ENCODE data around the gene PPP6R3.
"Not testable (repeated sequence)": the region's sequence is repeated elsewhere in the genome, so short reads cannot be mapped to it uniquely, and the experiment has no call there.

The PPP6R3 gene, protein sequence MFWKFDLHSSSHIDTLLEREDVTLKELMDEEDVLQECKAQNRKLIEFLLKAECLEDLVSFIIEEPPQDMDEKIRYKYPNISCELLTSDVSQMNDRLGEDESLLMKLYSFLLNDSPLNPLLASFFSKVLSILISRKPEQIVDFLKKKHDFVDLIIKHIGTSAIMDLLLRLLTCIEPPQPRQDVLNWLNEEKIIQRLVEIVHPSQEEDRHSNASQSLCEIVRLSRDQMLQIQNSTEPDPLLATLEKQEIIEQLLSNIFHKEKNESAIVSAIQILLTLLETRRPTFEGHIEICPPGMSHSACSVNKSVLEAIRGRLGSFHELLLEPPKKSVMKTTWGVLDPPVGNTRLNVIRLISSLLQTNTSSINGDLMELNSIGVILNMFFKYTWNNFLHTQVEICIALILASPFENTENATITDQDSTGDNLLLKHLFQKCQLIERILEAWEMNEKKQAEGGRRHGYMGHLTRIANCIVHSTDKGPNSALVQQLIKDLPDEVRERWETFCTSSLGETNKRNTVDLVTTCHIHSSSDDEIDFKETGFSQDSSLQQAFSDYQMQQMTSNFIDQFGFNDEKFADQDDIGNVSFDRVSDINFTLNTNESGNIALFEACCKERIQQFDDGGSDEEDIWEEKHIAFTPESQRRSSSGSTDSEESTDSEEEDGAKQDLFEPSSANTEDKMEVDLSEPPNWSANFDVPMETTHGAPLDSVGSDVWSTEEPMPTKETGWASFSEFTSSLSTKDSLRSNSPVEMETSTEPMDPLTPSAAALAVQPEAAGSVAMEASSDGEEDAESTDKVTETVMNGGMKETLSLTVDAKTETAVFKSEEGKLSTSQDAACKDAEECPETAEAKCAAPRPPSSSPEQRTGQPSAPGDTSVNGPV

DNA sequence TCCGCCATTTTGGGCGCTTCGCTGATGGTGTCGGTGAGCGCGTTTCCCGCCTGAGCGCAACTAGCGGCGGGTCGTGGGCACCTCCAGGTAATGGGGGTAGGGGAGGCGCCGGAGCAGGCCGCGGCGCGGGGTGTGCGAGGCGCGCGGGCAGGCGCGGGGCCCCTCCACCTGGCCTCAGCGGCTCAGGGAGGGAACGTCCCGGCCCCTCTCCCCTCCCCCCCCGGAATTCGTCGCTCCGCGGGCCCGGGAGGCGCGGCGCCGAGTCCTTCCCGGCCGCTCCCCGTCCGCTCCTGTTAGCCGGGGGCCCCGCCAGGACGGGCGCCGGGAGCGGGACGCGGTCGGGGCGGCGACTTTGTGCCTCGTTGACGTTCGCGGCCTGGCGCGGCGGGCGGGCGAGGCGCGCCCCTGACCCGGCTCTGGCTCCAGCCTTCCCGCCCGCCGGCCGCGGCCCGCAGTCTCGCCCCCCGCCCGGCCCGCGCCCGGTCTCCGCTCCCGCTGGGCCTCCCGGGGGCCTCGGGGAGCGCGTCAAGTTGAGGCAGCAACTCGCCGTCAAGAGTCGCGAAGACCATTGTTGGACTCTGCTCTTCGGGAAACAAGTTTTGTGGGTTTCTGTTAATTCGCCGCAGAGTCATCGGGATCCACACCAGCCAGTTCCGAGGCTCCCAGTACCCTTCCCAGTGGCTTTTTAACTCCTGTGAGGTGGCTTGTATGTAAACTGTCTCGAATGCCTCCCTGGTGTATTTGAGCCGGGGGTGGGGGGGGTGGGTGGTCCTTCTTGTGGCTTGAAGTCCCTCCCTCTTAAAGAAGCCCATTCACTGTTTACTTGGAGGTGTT is at the start of gene PPP6R3:
Gene PPP6R3 (plus strand): TSS at position 12 of the 834 bp plus-strand sequence. CDS start 76,913 bp downstream, outside the sequence.
- peak; percentile 36 for DNase-seq

DNA sequence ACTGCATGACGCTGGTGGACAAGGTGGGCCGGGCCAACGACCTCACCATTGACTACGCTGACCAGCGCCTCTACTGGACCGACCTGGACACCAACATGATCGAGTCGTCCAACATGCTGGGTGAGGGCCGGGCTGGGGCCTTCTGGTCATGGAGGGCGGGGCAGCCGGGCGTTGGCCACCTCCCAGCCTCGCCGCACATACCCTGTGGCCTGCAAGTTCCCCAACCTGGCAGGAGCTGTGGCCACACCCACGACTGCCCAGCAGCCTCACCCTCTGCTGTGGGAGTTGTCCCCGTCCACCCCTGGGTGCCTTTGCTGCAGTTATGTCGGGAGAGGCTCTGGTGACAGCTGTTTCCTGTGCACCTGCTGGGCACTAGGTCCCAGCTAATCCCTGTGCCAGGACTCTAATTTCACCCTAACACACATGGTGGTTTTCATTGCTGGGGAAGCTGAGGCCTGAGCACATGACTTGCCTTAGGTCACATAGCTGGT is 49.0 kb upstream of the PPP6R3 start:
- DNase-seq, result no peak

DNA sequence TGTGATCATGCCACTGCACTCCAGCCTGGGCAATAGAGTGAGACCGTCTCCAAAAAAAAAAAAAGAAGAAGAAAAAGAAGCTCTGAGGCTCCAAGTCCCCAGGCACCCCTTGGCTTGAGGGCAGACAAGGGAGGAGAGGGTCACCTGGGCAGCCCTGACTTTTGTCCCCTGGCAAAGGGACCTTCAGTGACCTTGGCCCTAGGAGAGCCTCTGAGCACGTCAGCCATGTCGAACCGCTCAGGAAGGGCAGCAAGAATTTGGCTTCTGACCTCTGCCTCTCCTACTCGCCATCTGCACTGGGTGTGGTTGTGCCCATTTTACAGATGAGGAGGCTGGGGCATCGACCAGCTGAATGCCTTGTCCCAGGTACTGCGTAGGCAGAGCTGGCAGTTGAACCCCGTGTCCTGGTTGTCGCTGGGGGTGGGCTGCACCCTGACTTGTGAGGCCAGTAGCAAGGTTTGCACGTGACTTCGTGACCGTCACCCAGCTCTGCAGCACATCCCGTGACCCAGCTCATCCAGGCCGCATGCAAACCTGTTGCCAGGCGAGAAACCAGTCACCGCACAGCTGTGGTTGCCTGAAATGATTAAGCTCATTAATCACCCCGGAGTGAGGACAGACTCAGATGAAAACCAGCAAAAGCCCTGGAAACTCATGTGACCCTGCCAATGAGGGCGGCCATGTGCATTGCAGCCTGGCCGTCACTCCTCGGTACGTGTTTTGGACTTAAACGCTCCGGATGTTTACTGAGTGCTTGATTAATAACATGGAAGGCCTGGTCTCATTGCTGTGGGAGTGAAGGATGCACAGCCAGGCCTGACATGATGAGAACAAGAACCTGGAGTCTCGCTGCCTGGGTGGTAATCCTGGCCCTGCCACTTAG is 47.7 kb upstream of the PPP6R3 start:
- no peak for DNase-seq

DNA sequence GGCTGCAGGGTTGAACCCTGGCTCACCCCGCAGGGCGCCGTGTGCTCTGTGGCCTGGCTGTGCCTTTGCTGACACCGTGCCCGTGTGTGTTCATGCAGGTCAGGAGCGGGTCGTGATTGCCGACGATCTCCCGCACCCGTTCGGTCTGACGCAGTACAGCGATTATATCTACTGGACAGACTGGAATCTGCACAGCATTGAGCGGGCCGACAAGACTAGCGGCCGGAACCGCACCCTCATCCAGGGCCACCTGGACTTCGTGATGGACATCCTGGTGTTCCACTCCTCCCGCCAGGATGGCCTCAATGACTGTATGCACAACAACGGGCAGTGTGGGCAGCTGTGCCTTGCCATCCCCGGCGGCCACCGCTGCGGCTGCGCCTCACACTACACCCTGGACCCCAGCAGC is 47.0 kb upstream of the PPP6R3 start:
- DNase-seq, result no peak

DNA sequence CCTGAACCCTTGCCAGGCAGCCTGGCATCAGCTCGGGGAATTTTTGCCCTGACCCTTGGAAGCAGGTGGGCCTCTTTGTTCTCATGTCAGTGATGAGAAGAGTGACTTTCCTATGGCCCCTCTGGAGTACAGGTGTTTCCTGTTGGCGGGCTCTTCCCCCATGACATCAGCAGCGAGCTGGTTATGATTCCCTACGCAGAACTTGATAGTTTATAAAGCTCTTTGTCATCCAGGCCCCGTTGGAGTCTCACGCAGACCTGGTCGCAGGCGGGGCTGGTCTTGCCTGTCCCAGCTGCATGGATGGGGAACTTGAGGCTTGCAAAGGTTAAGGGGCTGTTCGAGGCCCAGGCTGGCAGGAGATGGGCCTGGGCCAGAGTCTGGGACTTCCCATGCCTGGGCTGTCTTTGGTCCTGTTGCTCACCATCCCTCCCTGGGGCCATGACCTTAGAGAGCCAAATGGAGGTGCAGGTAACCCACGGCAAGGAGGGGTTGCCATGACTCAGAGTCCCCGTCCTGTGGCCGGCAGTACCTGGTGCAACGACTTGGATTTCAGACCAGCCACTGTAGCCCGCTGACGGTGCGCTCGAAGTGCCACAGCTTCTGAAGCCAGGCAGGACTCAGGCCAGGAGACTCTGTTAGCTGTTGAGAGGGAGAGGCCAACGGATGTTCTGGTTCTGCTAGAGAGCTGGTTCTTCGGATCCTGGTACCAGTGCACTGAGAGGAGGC is 45.9 kb upstream of the PPP6R3 start:
- no peak for DNase-seq

DNA sequence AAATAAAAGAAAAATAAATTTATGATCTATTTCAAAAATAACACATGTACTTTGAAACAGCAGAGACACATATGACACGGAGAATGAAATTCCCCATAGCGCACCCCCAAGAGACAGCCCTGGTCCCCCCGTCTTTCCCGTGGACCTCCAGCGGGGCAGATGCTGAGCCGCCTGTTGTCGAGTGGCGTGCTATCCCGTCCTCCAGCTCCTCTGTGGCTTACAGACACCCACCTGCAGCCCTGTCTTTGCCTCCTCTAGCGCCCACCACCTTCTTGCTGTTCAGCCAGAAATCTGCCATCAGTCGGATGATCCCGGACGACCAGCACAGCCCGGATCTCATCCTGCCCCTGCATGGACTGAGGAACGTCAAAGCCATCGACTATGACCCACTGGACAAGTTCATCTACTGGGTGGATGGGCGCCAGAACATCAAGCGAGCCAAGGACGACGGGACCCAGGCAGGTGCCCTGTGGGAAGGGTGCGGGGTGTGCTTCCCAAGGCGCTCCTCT is 44.4 kb upstream of the PPP6R3 start:
- DNase-seq, result no peak

DNA sequence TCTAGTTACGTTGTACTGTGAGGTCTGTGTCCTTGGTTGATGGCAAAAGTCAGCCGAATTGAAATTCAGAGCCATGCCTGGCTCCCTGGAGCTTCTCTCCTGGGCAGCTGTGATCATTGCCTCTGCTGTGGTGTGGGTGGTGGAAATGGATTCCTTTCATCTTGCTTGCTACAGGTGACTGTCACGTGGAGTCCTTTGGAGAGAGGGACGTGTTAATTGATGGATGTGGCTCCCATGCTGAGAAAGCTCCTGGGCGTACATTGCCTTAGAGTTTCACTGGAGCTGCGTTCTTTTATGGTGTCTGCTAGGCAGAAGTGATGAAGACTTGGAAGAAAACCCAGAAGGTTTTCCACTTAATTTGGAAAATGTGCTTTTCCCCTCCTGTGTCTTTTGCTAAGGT is 41.9 kb upstream of the PPP6R3 start:
- no peak for DNase-seq

DNA sequence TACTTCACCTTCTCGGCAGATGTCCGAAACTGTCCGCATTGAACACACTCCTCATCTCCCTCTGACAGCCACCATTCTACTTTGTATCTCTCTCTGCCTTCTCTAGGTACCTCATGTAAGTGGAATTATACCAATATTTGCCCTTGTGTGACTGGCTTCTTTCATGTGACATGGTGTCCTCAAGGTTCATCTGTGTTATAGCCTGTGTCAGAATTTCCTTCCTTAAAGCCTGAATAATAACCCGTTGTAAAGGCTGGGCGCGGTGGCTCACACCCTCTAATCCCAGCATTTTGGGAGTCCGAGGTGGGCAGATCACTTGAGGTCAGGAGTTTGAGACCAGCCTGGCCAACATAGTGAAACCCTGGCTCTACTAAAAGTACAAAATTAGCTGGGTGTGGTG is 40.4 kb upstream of the PPP6R3 start:
- DNase-seq, result no peak

DNA sequence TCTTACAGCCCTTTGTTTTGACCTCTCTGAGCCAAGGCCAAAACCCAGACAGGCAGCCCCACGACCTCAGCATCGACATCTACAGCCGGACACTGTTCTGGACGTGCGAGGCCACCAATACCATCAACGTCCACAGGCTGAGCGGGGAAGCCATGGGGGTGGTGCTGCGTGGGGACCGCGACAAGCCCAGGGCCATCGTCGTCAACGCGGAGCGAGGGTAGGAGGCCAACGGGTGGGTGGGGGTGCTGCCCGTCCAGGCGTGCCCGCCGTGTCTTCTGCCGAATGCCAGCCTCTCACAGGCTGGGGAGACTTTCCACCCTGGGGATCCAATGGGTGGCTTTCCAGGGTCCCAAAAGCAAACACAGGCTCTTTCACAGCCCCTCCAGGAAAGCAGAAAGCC is 37.1 kb upstream of the PPP6R3 start:
- DNase-seq, result no peak

DNA sequence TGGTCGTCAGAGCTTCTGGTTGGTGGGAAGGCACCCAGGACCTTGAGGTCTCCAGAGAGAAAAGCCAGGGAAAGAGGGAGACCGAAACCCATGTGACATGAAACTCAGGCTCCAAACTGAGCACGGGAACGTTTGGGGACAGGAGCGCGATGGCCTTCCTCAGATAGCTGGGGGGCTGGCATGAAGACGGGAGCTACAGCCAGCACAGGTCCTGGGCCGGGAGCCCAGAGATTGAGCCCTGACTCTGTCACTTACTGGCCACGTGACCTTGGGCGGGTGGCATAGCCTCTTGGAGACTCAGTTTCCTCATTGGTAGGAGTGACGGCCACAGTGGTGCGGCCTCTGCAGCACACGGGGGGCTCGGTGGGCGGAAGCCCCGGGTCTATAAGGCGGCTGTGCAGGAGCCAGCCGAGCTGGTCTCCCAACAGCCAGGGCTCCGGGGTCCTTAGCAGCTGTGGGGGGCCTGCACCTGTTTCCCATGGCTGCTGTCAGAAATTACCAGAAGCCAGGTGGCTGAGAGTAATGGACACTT is 36.4 kb upstream of the PPP6R3 start:
- no peak for DNase-seq

DNA sequence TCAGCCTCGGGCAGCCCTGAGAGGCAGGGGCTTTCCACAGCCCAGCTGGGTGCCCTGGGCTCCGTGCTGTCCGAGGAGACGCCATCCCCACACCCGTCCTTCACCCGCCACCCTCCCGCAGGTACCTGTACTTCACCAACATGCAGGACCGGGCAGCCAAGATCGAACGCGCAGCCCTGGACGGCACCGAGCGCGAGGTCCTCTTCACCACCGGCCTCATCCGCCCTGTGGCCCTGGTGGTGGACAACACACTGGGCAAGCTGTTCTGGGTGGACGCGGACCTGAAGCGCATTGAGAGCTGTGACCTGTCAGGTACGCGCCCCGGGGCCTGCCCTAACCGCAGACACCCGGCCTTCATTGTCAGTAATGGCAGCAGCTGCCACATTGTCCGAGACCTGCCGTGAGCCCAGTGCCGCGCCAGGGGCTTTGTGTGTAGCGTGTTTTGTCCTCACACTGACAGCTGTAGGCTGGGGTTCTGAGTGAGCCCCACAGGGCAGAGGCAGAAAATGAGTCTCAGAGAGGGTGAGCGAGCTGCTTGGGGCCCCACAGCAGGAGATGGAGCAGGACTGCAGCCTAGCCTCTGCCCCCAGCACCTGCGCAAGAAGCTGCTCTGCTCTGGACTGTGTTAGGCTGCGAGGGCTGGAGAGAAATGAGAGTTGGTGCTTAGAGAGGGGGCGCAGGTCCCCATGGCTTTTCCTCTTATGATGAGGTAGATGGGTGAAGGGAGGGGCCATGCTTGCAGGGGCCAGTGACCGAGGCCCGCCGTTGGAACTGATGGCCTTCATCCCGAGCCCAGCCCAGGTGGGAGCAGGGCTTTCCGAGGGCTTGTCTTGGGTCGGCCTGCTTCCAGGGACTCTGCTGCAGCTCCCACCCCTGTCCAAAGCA is 35.3 kb upstream of the PPP6R3 start:
- DNase-seq, result no peak

DNA sequence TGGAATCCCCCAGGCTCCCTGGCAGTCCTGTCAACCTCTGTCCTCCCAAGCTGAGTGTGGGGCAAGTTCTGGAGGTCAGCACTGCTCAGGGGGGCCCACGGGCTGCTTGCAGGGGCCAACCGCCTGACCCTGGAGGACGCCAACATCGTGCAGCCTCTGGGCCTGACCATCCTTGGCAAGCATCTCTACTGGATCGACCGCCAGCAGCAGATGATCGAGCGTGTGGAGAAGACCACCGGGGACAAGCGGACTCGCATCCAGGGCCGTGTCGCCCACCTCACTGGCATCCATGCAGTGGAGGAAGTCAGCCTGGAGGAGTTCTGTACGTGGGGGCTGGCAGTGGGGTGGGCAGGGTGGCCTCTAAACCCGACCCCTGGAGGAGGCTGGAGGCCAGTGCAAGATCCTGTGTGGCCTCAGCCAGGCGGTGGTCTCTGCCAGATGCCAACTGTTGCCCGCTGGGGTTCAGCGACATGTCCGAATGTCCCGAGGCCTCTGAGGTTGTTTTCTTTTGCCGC is 34.6 kb upstream of the PPP6R3 start:
- DNase-seq, result no peak

DNA sequence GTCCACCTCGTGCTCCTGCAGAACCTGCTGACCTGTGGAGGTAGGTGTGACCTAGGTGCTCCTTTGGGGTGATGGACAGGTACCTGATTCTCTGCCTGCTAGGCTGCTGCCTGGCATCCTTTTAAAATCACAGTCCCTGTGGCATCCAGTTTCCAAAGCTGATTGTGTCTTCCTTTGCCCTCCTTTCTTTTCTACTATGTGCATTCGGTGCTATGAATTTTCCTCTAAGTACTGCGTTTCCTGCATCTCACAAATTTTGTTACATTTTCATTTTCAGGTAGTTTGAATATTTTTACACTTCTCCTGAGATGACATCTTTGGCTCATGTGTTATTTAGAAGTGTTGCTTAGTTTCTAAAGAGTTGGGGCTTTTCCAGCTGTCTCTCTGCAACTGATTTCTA is 30.9 kb upstream of the PPP6R3 start:
- DNase-seq, result no peak

DNA sequence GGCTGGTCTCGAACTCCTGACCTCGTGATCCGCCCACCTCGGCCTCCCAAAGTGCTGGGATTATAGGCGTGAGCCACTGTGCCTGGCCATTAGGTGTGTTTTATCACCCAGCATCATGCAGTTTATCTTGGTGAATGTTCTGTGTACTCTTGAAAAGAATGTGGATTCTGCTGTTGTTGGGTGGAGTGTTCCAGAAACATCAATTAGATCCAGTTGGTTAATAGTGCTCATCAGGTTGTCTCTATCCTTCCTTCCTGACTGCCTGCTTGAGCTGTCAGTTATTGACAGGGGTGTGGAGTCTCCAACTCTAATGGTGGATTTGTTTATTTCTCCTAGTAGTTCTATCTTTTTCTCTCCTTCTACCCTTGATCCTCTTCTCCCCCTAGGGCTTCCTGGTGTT is 30.2 kb upstream of the PPP6R3 start:
- DNase-seq, result no peak

DNA sequence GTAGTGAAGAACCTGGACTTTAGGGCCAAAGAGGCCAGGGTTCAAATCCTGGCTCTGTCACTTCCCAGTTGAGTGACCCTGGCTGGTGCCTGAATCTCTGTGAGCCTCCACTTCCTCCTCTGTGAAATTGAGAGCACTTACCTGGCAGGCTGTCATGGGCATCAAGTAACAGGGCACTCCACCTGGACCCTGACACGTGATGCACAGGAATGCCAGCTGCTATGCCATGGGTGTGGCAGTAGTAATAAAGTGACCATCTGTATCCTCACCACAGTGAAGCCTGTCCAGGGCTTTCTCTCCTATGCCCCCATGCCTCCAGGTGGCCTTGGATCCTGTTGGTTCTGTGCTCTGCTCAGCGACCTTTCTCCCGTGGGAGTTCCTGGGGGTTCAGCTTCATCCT is 29.8 kb upstream of the PPP6R3 start:
- no peak for DNase-seq

DNA sequence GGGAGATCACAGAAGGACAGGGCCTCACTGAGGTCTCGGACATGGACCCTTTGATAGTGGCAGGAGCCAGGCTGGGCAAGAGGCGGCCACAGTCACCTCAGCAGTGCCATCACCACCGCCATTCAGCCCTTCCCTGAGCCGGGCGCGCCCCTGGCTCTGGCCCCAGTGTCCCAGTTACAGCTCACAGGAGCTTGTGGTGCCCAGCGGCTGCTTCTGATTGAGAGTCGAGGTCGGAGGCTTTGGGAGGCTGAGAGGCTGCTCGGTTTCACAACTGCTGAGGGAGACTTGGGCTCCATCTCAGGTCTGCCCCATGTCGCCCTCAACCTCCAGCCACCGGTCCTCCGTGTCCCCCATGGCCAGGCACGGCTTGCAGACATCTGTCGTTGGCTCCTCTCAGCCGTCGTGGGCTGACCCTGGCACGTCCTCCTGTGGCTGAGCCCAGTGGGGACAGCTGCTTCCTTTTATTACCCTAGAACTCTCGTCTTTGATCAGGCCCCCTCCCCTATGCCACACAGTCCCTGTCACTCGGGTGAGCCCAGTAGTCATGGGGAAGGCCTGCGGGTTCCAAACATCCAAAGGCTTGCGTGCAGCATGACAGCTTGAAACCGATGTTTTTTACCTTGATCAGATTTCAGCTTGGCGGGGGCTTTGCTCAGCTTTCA is 28.4 kb upstream of the PPP6R3 start:
- DNase-seq, result no peak

DNA sequence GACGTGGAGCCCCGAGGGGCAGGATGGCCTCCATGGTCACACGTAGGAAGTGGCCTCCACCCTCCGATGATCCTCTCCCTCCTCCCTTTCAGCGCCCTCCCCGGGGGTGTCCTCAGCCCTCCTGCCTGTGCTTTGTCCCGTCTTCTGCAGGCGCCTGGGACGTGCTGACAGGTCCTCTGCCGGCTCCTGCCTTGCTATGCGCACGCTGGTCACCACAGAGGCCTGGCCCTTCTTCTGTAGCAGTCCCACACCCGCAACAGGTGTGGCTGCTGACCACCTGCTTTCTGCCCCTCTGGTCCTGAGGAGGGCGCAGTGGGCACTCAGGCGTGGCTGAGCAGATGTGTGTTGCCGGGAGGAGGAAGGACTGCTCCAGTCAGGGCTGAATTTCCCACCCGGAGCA is 27.7 kb upstream of the PPP6R3 start:
- no peak for DNase-seq

DNA sequence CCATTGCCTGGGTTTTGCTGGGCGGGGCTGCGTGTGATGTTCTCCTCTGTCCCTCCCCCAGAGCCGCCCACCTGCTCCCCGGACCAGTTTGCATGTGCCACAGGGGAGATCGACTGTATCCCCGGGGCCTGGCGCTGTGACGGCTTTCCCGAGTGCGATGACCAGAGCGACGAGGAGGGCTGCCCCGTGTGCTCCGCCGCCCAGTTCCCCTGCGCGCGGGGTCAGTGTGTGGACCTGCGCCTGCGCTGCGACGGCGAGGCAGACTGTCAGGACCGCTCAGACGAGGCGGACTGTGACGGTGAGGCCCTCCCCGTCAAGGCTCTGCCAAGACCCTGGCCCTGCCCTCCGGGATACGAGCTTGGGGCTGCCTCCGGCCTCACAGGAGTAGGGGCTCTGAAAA is 27.0 kb upstream of the PPP6R3 start:
- no peak for DNase-seq

DNA sequence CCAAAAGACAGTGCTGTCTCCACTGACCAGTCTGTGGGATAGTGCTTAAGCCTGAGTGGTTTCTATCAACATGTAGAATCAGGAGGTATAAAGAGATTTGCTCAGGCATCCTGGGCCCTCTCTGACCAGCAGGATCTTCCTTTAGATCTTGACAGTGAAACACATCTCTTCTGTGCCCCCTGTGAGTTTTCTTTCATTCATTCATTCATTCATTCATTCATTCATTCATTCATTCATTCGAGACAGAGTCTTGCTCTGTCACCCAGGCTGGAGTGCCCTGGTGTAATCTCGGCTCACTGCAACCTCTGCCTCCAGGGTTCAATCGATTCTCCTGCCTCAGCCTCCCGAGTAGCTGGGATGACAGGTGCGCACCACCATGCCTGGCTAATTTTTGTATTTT is 26.4 kb upstream of the PPP6R3 start:
- DNase-seq, result not testable (repeated sequence)

Data from CD4-positive, alpha-beta T cell treated with Interleukin-21 for 1 hour (primary cell).